HG03159 (cell line): ENCODE measurements around the gene MFAP4.

Experiments
- ATAC-seq: cut with Tn5 transposase; IDR thresholded peaks from one replicate; pipeline ENCODE4 v1.9.1; 2021; ENCODE audit warnings: mild to moderate bottlenecking, moderate library complexity; ENCODE audit not compliant: unreplicated experiment

Gene MFAP4

GRCh38 chr17:19372866-19373504 is 14.0 kb downstream of the MFAP4 start:
- no peak for ATAC-seq

DNA sequence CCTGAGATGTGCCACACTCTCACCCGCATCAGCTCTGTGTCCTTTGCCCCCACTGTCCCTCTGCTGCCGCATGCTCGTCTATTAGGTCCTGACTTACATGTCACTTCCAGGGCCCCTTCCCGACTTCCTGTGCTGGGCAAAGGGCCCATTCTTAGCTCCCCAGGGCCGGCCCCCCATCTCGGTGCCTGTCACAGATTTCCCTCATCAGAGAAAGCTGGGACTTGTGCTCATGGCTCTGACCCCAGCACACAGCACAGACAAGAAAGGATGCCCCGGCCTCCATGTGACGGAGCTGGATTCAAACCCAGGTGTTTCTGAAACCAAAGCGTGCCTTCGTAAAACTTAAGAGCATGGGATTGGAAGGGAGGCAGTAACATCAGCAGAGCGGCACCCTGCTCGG is 14.6 kb downstream of the MFAP4 start:
- no peak for ATAC-seq

DNA sequence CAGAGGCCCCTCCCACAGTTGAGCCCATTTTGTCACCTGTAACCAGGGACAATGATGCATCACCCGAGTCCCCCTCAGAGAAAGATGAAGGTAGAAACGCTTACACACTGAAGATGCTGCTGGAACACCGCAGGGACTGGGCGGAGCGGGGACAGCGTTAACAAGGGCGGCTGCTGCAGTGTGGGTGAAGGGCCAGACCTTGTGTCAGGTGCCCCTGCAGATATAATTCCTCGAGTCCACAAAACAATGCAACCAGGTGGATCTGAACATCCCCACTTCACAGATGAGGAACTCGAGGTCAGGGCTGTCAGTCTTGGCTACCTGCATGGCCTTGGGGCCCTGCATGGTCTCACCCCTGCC is 15.0 kb downstream of the MFAP4 start:
- ATAC-seq: no peak

- ATAC-seq: no peak
Measured at GRCh38 chr17:19371259-19372010, 15.6 kb downstream of the MFAP4 start.

GRCh38 chr17:19370493-19370960 is 16.5 kb downstream of the MFAP4 start:
- no peak for ATAC-seq

GRCh38 chr17:19369846-19370492 is 17.0 kb downstream of the MFAP4 start:
- no peak for ATAC-seq

GRCh38 chr17:19369107-19369778 is 17.7 kb downstream of the MFAP4 start:
- ATAC-seq: no peak

GRCh38 chr17:19368229-19368628 is 18.8 kb downstream of the MFAP4 start:
- no peak for ATAC-seq

GRCh38 chr17:19366637-19366972 is 20.4 kb downstream of the MFAP4 start:
- ATAC-seq: no peak

GRCh38 chr17:19365833-19366636 is 21.0 kb downstream of the MFAP4 start:
- no peak for ATAC-seq

DNA sequence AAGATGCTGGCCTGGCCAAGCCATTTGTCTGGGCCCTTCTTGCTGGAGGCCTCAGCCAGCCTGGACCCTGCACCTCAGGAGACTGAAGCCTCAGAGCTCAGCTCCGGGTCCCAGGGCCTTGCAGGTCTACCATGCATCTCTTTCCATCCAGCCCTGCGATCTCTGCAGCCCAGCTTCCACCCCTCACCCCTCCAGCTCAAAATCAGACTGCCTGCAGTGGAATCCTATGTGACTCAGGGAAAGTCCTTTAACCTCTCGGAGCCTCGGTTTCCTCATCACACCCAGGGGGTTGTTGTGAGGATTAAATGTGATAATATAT is 21.5 kb downstream of the MFAP4 start:
- ATAC-seq: no peak

DNA sequence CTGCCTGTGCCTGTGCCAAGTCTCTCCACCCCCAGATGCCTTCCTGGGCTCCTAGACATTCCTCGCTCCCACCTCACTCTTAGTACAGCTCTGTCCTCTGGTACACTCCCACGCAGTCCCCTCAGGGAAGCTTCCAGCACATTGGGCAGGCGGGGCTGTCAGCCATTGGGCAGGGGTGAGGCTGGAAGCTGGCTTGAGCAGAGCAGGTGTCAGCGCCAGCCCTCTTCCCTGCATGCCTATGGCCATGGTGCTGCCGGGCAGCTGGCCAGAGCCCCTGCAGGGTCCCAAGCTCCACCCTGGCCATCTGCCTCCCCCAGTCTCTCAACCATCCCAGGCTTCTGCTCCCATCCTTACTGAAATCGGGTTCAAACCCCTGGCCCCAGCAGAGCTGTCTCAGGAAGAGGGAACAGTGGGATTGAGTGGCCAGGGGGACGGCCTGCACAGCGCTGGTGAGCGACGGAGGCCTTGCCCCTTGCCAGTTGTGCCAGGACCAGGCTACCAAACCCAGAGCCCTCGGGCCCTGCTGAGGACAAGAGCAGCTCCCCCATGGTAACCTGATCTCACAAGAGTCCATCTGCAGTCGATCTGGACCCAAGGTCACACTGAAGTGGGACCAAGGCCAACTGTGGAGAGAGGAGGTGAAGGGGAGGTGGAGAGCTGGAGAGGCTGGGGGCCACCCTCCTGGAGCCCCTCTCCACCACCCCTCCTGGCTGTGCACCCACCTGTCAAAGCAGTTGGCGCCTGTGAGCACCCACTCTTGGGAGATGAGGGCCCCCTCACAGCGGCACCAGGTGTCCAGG is 22.1 kb downstream of the MFAP4 start:
- no peak for ATAC-seq

- ATAC-seq: no peak
Measured at GRCh38 chr17:19363460-19364035, 23.4 kb downstream of the MFAP4 start.

- ATAC-seq: no peak
Measured at GRCh38 chr17:19363114-19363438, 23.9 kb downstream of the MFAP4 start.

- peak; percentile 64 for ATAC-seq
Measured at GRCh38 chr17:19362277-19363113, 24.5 kb downstream of the MFAP4 start, which contains the start of gene B9D1. TSS of gene B9D1 (minus strand) at chr17:19362723. CDS start at chr17:19362569, 154 bp downstream.

DNA sequence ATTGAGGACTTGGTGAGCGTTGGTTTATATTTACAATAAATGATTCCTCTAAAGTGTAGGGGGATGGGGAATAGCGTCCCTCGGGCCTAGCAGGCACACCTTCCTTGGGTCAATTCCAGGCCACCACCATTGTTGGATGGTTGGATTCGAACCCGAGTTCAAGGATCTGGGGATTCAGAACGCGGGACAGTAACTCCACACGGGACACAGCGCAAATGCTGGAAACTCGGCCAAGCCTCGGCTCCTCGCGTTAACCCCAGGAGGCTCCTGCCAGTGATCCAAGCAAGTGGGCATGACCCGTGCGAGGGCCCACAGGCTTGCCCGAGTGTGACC is 25.1 kb downstream of the MFAP4 start:
- ATAC-seq: no peak

- no peak for ATAC-seq
Measured at GRCh38 chr17:19361326-19361725, 25.7 kb downstream of the MFAP4 start.

DNA sequence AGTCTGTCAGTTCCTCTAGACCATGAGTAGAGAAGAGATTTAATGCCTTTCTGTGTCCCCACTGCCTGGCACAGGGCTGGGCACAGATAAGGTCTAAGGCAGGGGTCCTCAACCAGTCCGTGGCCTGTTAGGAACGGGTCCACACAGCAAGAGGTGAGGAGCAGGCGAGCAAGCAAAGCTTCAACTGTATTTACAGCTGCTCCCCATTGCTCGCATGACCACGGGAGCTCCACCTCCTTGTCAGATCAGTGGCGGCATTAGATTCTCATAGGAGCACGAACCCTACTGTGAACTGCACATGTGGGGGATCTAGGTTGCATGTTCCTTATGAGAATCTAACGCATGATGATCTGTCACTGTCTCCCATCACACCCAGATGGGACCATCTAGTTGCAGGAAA is 26.2 kb downstream of the MFAP4 start:
- no peak for ATAC-seq

- ATAC-seq: no peak
Measured at GRCh38 chr17:19359856-19360255, 27.1 kb downstream of the MFAP4 start.
